Islet of Langerhans (tissue), 1 donor: ENCODE results near the gene TBC1D22A.

Experiments used
- FAIRE-seq: peaks from one replicate; lab custom pipeline; 2011; peaks lifted over from hg19 to GRCh38; lab: Jason Lieb, UNC

The TBC1D22A gene

GRCh38 chr22:46762238-46763050 lies at the start of gene TBC1D22A:
Gene TBC1D22A (plus strand): TSS chr22:46762650. CDS start chr22:46762787, 137 bp downstream.
- no peak for FAIRE-seq

DNA sequence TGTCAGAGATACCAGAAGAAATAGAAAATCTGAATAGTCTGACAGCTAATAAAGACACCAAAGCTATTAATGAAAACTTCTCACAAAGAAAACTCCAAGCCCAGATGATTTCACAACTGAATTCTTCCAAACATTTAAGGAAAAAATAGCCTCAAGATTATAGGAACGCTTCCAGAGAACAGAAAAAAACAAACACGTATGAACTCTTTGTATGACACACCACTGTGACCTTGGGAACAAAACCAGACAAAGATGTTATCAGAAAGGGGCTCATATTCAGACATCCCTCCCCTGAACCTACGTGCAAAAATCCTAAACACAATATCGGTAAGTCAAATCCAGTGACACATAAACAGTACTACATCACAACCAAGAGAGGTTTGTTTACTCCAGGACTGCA lies 47.9 kb upstream of the TBC1D22A start:
- FAIRE-seq = no peak

- no peak for FAIRE-seq
Observed at GRCh38 chr22:46719921-46720320, 42.5 kb upstream of the TBC1D22A start.

- no peak for FAIRE-seq
Observed at GRCh38 chr22:46721501-46722085, 40.9 kb upstream of the TBC1D22A start.

DNA sequence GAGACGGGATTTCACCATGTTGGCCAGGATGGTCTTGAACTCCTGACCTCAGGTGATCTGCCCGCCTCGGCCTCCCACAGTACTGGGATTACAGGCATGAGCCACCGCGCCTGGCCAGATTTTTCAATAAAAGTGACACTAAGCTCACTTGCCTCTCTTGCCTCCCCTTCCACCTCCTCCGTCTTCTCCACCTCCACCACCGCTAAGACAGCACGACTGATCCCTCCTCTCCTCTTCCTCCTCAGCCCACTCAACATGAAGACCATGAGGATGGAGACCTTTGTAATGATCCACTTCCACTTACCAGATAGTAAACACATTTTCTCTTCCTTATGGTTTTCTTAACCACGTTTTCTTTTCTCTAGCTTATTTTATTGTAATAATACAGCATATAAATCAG lies 38.6 kb upstream of the TBC1D22A start:
- no peak for FAIRE-seq

DNA sequence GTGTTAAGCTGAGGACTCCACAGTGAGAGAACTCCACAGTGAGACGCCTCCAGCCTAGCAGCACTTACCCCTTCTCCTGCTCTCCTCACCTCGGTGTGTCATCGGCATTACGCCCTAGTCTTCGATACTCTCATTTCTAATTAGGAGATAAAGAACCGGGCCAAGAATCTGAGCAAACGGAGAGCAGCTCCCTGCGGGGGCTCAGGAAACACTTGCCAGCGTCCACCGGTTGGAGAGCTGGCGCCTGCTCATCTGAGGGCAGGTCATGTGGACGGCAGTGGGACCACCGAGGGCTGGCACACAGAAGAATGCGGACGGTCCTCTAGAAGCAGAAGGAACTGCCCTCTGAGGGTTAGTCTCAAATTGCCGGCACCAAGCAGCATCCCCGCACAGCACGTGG lies 37.4 kb upstream of the TBC1D22A start:
- no peak for FAIRE-seq

DNA sequence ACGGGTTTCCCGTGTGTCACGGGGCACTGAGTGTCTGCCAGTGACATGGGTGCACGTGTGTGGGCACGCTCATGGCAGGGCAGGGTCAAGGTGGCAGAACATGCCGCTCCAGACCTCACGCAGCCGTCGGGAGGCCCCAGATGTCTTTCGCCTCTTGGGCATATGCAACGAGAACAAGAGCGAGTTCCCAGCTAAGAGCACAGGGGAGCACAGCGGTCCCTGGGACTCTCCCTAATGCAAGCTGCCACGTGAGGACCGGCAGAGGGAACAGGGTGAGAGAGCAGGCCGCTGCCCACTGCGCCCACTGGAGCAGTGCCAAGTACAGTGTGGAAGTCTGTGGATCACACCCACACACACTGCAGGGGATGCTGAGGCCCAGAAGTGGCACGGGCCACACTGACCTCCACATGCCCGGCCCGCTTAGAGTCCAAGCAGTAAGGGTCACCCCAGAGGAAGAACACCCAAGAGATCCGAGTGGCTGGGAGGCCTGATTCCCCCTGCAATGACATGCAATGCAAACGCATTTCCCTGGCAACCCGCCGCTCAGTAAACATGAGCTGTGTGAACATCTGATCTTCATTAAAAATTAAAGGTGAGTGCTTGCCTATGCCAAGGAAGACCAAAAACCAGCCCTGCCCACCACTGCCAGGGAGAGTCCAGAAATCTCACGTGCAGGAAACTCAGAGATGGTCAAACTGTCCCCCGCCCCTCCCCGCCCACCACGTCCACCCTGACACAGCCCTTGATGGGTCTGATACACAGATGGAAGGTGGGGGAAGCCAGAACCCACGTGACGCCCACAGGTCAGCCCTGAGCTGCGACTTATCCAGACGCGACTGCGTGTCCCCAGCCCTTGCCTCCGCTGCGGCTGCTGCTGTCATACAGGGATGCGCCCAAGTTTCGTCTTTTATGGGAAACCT lies 36.1 kb upstream of the TBC1D22A start:
- peak; percentile 66 for FAIRE-seq

- FAIRE-seq = no peak
Observed at GRCh38 chr22:46726986-46727317, 35.5 kb upstream of the TBC1D22A start.

- no peak for FAIRE-seq
Observed at GRCh38 chr22:46727813-46728364, 34.6 kb upstream of the TBC1D22A start.

DNA sequence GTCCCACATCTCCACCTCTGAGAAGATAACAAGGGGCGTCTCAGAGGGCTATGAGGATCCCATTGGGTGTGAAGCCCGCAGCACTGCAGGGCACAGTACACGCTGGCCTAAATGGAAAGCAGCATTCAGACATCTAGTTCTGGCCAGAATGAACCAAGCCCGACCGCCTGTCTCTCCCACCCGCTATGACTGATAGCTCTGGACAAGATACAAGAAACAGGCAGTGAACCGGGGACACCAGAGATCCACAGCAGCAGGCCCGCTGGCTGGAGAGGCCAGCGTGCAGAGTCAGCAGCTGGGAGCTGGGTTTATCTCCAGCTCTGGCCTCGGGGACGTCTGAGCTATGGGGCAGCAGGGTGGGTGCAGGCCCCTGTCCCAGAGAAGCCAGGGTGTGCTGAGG lies 34.0 kb upstream of the TBC1D22A start:
- FAIRE-seq = no peak

GRCh38 chr22:46730568-46731245 lies 31.7 kb upstream of the TBC1D22A start:
- FAIRE-seq = no peak

DNA sequence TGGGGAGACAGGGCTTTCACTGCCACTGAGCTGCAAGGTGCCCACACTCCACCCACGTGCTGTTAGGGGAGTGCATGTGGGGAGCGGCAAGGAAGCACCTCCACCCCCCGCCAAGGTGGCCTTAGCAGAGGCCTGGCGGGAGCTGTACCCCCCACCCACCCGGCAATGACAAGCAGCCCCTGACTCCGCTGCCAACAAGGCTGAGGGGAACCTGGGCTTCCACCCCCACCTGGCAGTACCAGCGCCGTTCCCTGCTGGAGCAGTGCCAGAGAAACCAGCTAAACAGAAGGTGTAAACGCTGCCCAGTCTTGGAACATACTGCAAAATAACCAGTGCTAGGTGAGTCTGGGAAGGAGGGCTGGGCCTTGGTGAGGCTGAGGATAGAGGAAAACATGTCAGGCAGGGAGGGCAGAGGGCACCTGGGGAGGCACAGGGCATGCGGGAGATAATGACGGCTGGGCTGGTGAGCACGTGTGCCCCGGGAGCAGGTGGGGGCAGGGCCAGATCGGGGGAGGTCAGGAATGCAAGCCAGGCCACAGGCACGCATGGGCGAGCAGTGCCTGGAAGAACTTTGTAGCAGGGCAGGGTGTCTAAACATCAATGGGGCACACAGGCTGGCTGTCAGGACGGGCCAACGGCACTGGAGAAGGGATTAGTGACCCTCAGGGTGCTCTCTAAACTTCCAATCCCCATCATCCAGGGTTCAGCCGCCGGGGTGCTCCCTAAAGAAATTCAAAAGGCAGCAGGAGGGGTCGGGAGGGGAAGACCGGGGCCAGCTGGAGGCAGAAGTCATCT lies 31.0 kb upstream of the TBC1D22A start:
- FAIRE-seq = no peak

GRCh38 chr22:46732041-46732379 lies 30.4 kb upstream of the TBC1D22A start:
- no peak for FAIRE-seq

GRCh38 chr22:46732513-46732912 lies 29.9 kb upstream of the TBC1D22A start:
- FAIRE-seq = no peak

DNA sequence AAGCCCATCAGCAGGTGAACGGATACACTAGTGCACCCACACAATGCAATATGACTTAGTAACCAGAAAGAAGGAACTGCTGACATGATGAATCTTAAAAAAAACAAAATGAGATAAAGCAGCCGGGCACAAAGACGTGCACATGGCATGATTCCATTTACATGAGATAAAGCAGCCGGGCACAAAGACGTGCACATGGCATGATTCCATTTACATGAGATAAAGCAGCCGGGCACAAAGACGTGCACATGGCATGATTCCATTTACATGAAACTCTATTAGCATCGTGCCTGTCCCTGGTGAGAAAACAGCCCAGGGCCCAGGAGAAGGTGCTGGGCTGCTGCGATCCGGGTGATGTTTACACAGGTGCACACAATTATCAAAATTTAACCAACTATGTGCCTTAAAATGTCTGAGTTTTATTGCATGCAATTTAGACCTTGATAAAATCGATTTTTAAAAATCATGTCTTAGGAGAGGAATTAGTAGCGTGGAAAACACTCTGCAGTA lies 28.2 kb upstream of the TBC1D22A start:
- FAIRE-seq = peak; percentile 81

DNA sequence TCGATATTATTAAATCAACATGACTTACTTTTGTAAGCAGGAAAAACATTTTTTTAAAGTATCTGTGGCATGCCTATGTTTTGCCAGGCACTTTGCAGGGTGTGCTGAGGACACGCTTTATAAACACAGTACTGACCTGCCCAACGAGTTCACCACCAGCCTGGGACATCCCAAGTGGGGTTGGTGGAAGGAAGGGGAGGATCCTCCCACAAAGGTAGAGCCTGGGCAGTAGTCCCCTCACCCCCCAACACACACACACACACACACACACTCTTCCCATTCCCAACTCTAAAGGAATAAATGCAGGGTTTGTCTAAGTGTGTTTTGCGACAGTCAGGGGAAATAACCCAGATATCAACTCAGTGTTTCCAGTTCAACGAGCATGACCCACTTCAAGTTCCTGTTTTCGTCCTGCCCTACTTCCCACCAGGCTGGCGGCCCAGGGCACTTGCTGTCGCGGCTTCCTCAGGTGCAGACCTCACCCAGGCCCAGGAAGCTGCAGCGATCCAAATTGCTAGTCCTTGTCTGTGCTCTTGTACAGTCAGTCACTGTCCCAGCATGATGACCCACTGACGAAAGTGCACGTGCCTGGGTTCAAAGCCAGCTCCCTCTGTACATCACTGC lies 27.5 kb upstream of the TBC1D22A start:
- no peak for FAIRE-seq

DNA sequence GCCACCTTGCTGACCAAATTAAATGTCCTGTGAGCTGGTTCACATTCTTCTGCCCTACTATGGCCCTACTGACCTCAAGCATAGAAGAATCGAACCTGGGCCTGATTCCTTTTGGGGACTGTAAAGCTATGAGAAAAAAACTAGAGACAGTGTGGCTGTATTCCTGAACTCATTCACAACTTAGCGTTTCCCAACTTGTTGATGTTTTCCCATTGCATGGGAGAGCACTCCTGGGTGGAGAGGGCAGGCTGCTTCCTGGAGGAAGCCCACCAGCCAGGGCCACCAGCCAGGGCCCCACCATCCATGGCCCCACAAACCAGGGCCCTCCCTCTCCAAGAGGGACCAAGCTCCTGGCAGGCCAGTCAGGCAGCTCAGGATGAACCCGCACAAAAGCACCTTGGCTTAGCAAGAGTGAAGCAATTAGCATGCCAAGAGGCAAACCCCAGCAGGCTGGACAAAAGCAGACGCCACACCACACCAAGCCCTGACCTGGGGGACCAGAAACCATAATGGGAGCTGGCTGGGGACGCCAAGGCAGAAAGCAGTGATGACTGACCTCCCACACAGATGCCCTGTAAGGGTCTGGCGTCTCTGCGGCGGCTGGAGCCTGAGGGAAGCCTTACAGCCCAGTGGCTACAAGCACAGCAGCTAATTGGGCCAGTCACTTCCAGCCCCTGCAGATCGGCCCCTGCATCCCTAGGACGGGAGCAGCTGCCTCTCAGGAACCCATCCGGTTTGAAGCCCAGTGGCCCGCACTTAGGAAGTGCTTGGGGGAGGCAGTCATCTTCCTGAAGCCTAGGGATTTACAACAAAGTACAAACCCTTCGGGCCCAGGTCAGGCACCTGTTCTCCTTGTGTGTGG lies 26.5 kb upstream of the TBC1D22A start:
- no peak for FAIRE-seq

- no peak for FAIRE-seq
Observed at GRCh38 chr22:46736705-46737104, 25.7 kb upstream of the TBC1D22A start.

DNA sequence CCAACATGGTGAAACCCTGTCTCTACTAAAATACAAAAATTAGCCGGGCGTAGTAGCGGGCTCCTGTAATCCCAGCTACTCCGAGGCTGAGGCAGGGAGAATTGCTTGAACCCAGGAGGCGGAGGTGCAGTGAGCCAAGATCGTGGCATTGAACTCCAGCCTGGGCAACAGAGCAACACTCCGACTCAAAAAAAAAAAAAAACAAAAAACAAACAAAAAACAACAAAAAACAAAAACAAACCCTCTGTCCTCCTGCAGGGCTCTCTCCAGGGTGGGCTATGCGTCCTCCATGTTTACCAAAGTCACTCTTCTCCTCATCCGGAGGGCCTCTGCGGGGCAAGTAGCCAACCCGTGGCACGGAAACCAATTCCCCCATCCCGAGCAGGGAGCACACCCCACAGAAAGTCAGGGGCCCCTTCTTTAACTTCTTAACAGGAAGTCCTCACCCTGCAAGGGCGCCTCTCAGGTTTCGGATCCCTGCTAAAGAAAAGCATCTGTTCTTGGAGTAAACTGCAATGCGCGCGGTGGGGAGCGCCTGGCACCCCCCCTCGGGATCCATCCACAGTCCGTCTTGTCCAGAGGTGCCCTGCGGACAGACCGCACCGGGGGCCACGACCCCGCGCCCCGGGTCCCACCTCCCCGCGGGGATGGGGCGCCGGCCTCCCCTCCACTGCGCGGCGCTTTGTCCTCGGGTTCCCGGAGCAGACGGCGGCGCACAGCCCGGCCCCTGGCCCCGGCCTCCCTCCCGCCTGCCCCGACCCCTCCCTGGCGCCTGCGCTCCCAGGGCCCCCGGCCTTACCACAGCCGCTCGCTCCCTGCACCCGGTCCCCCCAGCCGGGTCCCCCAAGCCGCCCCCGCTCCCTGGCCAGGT lies 25.1 kb upstream of the TBC1D22A start:
- no peak for FAIRE-seq
